ENCODE results near the gene MYL5. TPM values are rescaled to one million over a fixed set of nuclear protein-coding genes. Genes with fewer than 3 reads are reported as not detected.
"Not testable (repeated sequence)": the region's sequence is repeated elsewhere in the genome, so short reads cannot be mapped to it uniquely, and the experiment has no call there.

The MYL5 gene
- total and polyA plus RNA-seq, 8 donors = 4.0 to 29.3 (median 5.7) TPM

- H3K4me3 ChIP-seq = no peak overlapping the region
- H3K27ac ChIP-seq = no peak overlapping the region
- H3K36me3 ChIP-seq = peaks cover 0 to 8% (median 0%) of the 10 kb centered on the region in 3 donors
- H3K4me1 ChIP-seq = no peaks in the 10 kb centered on the region
- WGBS, 2 donors = 50 to 54% methylated on average over 10 of the region's 10 CpGs
- DNase-seq (no peak), FAIRE-seq (no peak), ATAC-seq (no peak)
- intact Hi-C loops (cut with DNase I) = no loop called here
- no peaks in the 10 kb centered on the region for H3K9me3 ChIP-seq
- no peak for TF ChIP-seq CTCF (IDR thresholded peaks at IDR 0.05)
- H3K27me3 ChIP-seq = no peaks in the 10 kb centered on the region
Observed at GRCh38 chr4:667545-667925, 6.8 kb upstream of the MYL5 start.

DNA sequence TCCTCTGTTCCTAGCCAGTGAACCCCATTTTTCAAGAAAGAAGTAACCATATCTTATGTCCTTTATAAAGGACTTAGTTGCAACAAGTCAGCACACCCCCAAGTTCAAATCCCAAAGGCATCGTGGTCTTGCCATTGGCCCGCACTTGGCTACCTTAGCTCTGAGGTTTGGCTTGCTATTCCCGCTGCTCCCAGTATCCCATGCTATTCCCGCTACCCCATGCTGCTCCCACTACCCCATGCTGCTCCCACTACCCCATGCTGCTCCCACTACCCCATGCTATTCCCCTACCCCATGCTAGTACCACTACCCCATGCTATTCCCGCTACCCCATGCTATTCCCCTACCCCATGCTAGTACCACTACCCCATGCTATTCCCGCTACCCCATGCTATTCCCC is 6.1 kb upstream of the MYL5 start:
- H3K9me3 ChIP-seq; H3K27ac ChIP-seq; FAIRE-seq; H3K4me1 ChIP-seq; ATAC-seq; H3K27me3 ChIP-seq; H3K4me3 ChIP-seq; intact Hi-C loops (cut with DNase I); H3K36me3 ChIP-seq: not testable (repeated sequence)
- DNase-seq = peak in 1 of 6 donors; percentile 6
- WGBS, 2 donors = 85 to 87% methylated on average over 6 of the region's 6 CpGs

- H3K27me3 ChIP-seq; FAIRE-seq; intact Hi-C loops (cut with DNase I); H3K4me1 ChIP-seq; H3K36me3 ChIP-seq; H3K9me3 ChIP-seq; ATAC-seq; H3K4me3 ChIP-seq; H3K27ac ChIP-seq: not testable (repeated sequence)
- peak in 1 of 6 donors; percentile 25 for DNase-seq
- 92 to 98% methylated on average over 11 of the region's 11 CpGs for WGBS, 2 donors
Observed at GRCh38 chr4:669806-670559, 4.4 kb upstream of the MYL5 start.

- Histone ChIP-seq H3K27ac (no peak overlapping the region), H3K27me3 (no peaks in the 10 kb centered on the region), H3K9me3 (no peaks in the 10 kb centered on the region), H3K4me1 (peaks cover 0 to 15% (median 12%) of the 10 kb centered on the region in 3 donors), H3K36me3 (peaks cover 0 to 8% (median 0%) of the 10 kb centered on the region in 3 donors), H3K4me3 (no peak overlapping the region)
- DNase-seq (peak in 1 of 6 donors; percentile 13), FAIRE-seq (no peak), ATAC-seq (no peak)
- 94 to 95% methylated on average over 3 of the region's 3 CpGs for WGBS, 2 donors
- intact Hi-C loops (cut with DNase I) = no loop called here
- no peak for TF ChIP-seq CTCF (IDR thresholded peaks at IDR 0.05)
Observed at GRCh38 chr4:671769-672168, 2.6 kb upstream of the MYL5 start.

DNA sequence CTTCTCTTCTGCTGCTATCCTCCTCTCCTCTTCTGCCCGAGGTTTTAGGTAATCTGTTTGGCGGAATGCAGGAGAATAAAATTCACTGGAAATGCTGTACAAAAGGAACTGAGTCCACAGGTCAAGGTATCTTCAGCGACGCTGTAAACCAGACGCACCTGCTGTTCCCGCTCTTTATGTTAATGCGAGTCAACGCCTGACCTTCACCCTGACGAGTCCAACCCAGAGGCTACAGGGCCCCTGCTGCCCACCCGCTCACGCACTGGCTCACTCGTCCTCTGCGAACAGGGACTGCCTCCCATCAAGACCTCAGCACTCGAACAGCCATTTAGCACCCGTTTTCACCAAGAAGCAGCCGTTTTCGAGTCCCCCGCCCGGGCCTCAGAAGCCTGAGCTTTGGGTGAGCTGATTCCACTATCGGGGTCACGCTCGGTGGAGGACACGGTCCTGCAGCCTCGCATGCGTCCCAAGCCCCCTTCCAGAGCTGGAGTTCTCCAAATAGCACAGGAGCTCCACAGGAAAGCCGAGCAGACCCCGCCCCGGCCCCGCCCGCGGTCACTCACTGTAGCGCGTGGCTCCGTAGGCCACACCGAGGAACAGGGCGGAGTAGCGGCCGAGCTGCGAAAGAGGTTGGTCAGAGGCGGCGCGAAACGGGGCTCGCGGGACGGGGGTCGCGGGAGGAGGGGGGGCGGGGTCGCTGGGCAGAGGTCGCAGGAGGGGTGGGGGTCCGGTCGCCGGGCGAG is 822 bp upstream of the MYL5 start:
- no peak for FAIRE-seq
- peak overlapping the region; percentile 79 to 94 (median 89) for H3K4me3 ChIP-seq
- ATAC-seq = peak; percentile 25 to 29 (median 28)
- intact Hi-C loops (cut with DNase I) = no loop called here
- peak overlapping the region in 2 of 4 donors; percentile 33 to 92 for H3K27ac ChIP-seq
- no peak for TF ChIP-seq CTCF (IDR thresholded peaks at IDR 0.05)
- peak in 2 of 6 donors; percentile 52 to 88 for DNase-seq
- H3K36me3 ChIP-seq = peaks cover 0 to 8% (median 0%) of the 10 kb centered on the region in 3 donors
- peaks cover 0 to 15% (median 12%) of the 10 kb centered on the region in 3 donors for H3K4me1 ChIP-seq
- WGBS, 2 donors = 5% methylated on average over 47 to 55 of the region's 55 CpGs
- no peaks in the 10 kb centered on the region for H3K9me3 ChIP-seq
- no peaks in the 10 kb centered on the region for H3K27me3 ChIP-seq
